ENCODE data around the gene AGFG2.

DNA sequence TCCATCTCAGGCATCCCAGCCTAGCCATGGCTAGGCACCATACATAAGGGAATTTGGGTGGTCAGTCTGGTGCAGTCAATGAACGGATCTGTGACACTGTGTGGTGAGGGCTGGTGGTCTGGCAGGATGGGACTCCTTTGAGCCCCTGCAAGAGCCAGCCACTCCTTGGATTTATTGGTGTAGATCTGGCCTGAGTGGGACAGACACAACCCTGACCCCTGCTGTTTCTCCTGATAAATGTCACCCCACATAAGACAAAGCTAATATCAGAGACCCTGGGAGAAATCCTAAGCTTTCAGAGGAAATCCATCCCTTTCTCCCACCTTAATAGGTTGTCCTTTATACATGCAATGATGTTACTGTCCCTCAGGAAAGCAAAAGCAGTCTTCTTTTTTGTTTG, 49.4 kb downstream of the AGFG2 start:
- TF ChIP-seq POLR2A (IDR thresholded peaks at IDR 0.05), result no peak
- peak in 3 of 7 experiments; percentile 9 to 42 (median 25) for TF ChIP-seq CTCF (IDR thresholded peaks at IDR 0.05)
